Keratinocyte (primary cell): Measurements from ENCODE around the gene KLF12. TPM values are rescaled to one million over a fixed set of nuclear protein-coding genes. Genes with fewer than 3 reads are reported as not detected.

Source experiments
- DNase-seq: peaks from one replicate; pipeline ENCODE4 v3.0.0-alpha.2; 2011; ENCODE audit warnings: low read depth, missing footprints, low spot score
- FAIRE-seq: peaks from 2 replicates; lab custom pipeline; 2011; peaks lifted over from hg19 to GRCh38; lab: Jason Lieb, UNC
- H2AFZ ChIP-seq: 2 replicates; pipeline ENCODE4 v1.6.0; 2012; ENCODE audit warnings: low read length, control low read depth, inconsistent platforms; ENCODE audit not compliant: control insufficient read depth
- H3K27ac ChIP-seq: 2 replicates; pipeline ENCODE4 v1.5.1; 2011; ENCODE audit warnings: low read length; ENCODE audit not compliant: control insufficient read depth, insufficient read depth
- H3K27me3 ChIP-seq: 3 replicates; pipeline ENCODE4 v1.6.0; 2011; ENCODE audit warnings: low read length; ENCODE audit not compliant: control insufficient read depth, insufficient read depth; ENCODE audit errors: extremely low read depth
- H3K36me3 ChIP-seq, 2 experiments: 2 replicates in 1 of 2; 3 replicates in 1 of 2; pipeline ENCODE4 v1.5.1; 2011; ENCODE audit warnings: low read length in 2 of 2, mild to moderate bottlenecking in 1 of 2; ENCODE audit not compliant: control insufficient read depth in 2 of 2, insufficient read depth in 2 of 2; ENCODE audit errors: extremely low read depth in 1 of 2
- H3K4me1 ChIP-seq: 3 replicates; pipeline ENCODE4 v1.5.1; 2011; ENCODE audit warnings: low read length; ENCODE audit not compliant: control insufficient read depth, insufficient read depth; ENCODE audit errors: extremely low read depth
- H3K4me2 ChIP-seq: 3 replicates; pipeline ENCODE4 v1.6.0; 2011; ENCODE audit warnings: low read depth, low read length; ENCODE audit not compliant: control insufficient read depth, insufficient read depth; ENCODE audit errors: extremely low read depth
- H3K4me3 ChIP-seq, 3 experiments: fragments of 200-600 bp in 1 of 3; sonication (generic) in 1 of 3; 2 replicates in 2 of 3; 3 replicates in 1 of 3; pipeline ENCODE4 v1.5.1; 2011 to 2016; ENCODE audit warnings: low read length in 3 of 3, mild to moderate bottlenecking in 3 of 3, control low read depth in 2 of 3, inconsistent platforms in 1 of 3, low read depth in 1 of 3, mixed read lengths in 1 of 3, mixed run types in 1 of 3, moderate library complexity in 1 of 3; ENCODE audit not compliant: control insufficient read depth in 2 of 3, insufficient read depth in 2 of 3; ENCODE audit errors: extremely low read depth in 1 of 3
- H3K79me2 ChIP-seq: 2 replicates; pipeline ENCODE4 v1.6.0; 2012; ENCODE audit warnings: low read length; ENCODE audit not compliant: control insufficient read depth, insufficient read depth
- H3K9ac ChIP-seq: 3 replicates; pipeline ENCODE4 v1.6.0; 2011; ENCODE audit warnings: low read length; ENCODE audit not compliant: control insufficient read depth, insufficient read depth; ENCODE audit errors: extremely low read depth
- H3K9me1 ChIP-seq: 3 replicates; pipeline ENCODE4 v1.6.0; 2011; ENCODE audit warnings: low read length; ENCODE audit not compliant: control insufficient read depth, insufficient read depth; ENCODE audit errors: extremely low read depth
- H3K9me3 ChIP-seq: 2 replicates; pipeline ENCODE4 v1.5.1; 2012; ENCODE audit warnings: low read depth, low read length; ENCODE audit not compliant: control insufficient read depth
- H4K20me1 ChIP-seq: 3 replicates; pipeline ENCODE4 v1.6.0; 2011; ENCODE audit warnings: low read length; ENCODE audit not compliant: control insufficient read depth, insufficient read depth; ENCODE audit errors: extremely low read depth
- EZH2 ChIP-seq: IDR thresholded peaks from one replicate; pipeline ENCODE4 v1.6.1; 2012; ENCODE audit warnings: inconsistent platforms, mild to moderate bottlenecking, low read length, moderate library complexity
- dilution Hi-C: fragments of 300-500 bp; cut with MboI; formaldehyde crosslinking; loops from one replicate; pipeline ENCODE4 v1.7.0; 2020; ENCODE audit warnings: low sequenced_read_pairs; ENCODE audit not compliant: extremely low pct_ligation_motif_present
- polyA plus RNA-seq, 5 experiments: library from polyadenylated mRNA; depleted of rRNA in 3 of 5; stranded (reverse) in 3 of 5; stranded (forward) in 1 of 5; unstranded in 1 of 5; fragments of >200 nt; gene quantifications; 1 replicate in 1 of 5; 2 replicates in 3 of 5; 3 replicates in 1 of 5; pipeline versions ENCODE4 v1.2.1 to v1.2.3, GENCODE V29; 2011 to 2012; ENCODE audit warnings: missing spikeins in 2 of 5, low read depth in 1 of 5, low replicate concordance in 1 of 5
- TF ChIP-seq, protein P1 (sequence below), 3 experiments: IDR thresholded peaks in 1 of 3; conservative IDR thresholded peaks in 1 of 3; optimal IDR thresholded peaks in 1 of 3; 2 replicates in 2 of 3; 3 replicates in 1 of 3; pipeline versions ENCODE3 to v1.5.1; 2011; ENCODE audit warnings: low read length in 3 of 3, mild to moderate bottlenecking in 3 of 3, moderate library complexity in 2 of 3, control low read depth in 1 of 3, inconsistent platforms in 1 of 3; ENCODE audit not compliant: insufficient read depth in 2 of 3; ENCODE audit errors: extremely low read depth in 1 of 3

KLF12 gene
- polyA plus RNA-seq, 1 donor (not counting 4 experiments of a cell fraction or from before 2014, with no cell fraction given): 6.1 TPM

- no peak overlapping the region for H3K4me2 ChIP-seq
- peaks cover 2% of the 10 kb centered on the region for H3K9me3 ChIP-seq
- dilution Hi-C loops: no loop called here
Measured at GRCh38 chr13:74114641-74115040, 19.6 kb downstream of the KLF12 start.

GRCh38 chr13:74114202-74114601 is 20.0 kb downstream of the KLF12 start:
- H3K4me3 ChIP-seq: no peak overlapping the region
- no peaks in the 10 kb centered on the region for H3K27me3 ChIP-seq
- no peak for TF ChIP-seq EZH2
- TF ChIP-seq, protein P1, sequence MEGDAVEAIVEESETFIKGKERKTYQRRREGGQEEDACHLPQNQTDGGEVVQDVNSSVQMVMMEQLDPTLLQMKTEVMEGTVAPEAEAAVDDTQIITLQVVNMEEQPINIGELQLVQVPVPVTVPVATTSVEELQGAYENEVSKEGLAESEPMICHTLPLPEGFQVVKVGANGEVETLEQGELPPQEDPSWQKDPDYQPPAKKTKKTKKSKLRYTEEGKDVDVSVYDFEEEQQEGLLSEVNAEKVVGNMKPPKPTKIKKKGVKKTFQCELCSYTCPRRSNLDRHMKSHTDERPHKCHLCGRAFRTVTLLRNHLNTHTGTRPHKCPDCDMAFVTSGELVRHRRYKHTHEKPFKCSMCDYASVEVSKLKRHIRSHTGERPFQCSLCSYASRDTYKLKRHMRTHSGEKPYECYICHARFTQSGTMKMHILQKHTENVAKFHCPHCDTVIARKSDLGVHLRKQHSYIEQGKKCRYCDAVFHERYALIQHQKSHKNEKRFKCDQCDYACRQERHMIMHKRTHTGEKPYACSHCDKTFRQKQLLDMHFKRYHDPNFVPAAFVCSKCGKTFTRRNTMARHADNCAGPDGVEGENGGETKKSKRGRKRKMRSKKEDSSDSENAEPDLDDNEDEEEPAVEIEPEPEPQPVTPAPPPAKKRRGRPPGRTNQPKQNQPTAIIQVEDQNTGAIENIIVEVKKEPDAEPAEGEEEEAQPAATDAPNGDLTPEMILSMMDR (optimal IDR thresholded peaks at IDR 0.05 in 1 of 3, IDR thresholded peaks at IDR 0.05 in 1 of 3, conservative IDR thresholded peaks at IDR 0.05 in 1 of 3; ENCODE audit: extremely low read depth in 1 of 3, insufficient read depth in 2 of 3, low read length in 3 of 3): no peak
- no peaks in the 10 kb centered on the region for H4K20me1 ChIP-seq
- H3K79me2 ChIP-seq: peaks cover 18% of the 10 kb centered on the region
- peaks cover 2% of the 10 kb centered on the region for H3K9me3 ChIP-seq
- H3K4me1 ChIP-seq: peaks cover 7% of the 10 kb centered on the region
- no peak for FAIRE-seq
- H3K27ac ChIP-seq: no peak overlapping the region
- DNase-seq: no peak
- no peak overlapping the region for H3K4me2 ChIP-seq
- no peaks in the 10 kb centered on the region for H3K9me1 ChIP-seq
- dilution Hi-C loops: no loop called here
- no peak overlapping the region for H2AFZ ChIP-seq
- H3K9ac ChIP-seq: no peak overlapping the region
- H3K36me3 ChIP-seq: no peaks in the 10 kb centered on the region

More at GRCh38 chr13:74114641-74115040, 19.6 kb downstream of the KLF12 start:
- no peaks in the 10 kb centered on the region for H3K27me3 ChIP-seq
- peaks cover 23% of the 10 kb centered on the region for H3K79me2 ChIP-seq
- no peak overlapping the region for H3K27ac ChIP-seq
- TF ChIP-seq EZH2: no peak
- TF ChIP-seq, protein P1 (optimal IDR thresholded peaks at IDR 0.05 in 1 of 3, IDR thresholded peaks at IDR 0.05 in 1 of 3, conservative IDR thresholded peaks at IDR 0.05 in 1 of 3; ENCODE audit: extremely low read depth in 1 of 3, insufficient read depth in 2 of 3, low read length in 3 of 3): no peak
- H3K9me1 ChIP-seq: no peaks in the 10 kb centered on the region
- no peak overlapping the region for H2AFZ ChIP-seq
- no peak for FAIRE-seq
- no peaks in the 10 kb centered on the region for H3K36me3 ChIP-seq
- no peak for DNase-seq
- H3K9ac ChIP-seq: no peak overlapping the region
- H3K4me1 ChIP-seq: peaks cover 7% of the 10 kb centered on the region
- H3K4me3 ChIP-seq: no peak overlapping the region
- no peaks in the 10 kb centered on the region for H4K20me1 ChIP-seq
